HG03521 (cell line): ENCODE measurements around the gene CD3D.

Source experiments
- ATAC-seq: cut with Tn5 transposase; IDR thresholded peaks from one replicate; pipeline ENCODE4 v1.9.1; 2021; ENCODE audit warnings: mild to moderate bottlenecking, moderate library complexity; ENCODE audit not compliant: unreplicated experiment

Gene CD3D

DNA sequence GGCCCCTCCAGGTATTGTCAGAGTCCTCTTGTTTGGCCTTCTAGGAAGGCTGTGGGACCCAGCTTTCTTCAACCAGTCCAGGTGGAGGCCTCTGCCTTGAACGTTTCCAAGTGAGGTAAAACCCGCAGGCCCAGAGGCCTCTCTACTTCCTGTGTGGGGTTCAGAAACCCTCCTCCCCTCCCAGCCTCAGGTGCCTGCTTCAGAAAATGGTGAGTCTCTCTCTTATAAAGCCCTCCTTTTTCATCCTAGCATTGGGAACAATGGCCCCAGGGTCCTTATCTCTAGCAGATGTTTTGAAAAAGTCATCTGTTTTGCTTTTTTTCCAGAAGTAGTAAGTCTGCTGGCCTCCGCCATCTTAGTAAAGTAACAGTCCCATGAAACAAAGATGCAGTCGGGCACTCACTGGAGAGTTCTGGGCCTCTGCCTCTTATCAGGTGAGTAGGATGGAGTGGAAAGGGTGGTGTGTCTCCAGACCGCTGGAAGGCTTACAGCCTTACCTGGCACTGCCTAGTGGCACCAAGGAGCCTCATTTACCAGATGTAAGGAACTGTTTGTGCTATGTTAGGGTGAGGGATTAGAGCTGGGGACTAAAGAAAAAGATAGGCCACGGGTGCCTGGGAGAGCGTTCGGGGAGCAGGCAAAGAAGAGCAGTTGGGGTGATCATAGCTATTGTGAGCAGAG, 37.8 kb downstream of the CD3D start, which contains the start of gene CD3E:
Gene CD3E (plus strand): TSS at position 163 of the 681 bp plus-strand sequence. CDS start 223 bp downstream, at position 386.
- ATAC-seq, result no peak

DNA sequence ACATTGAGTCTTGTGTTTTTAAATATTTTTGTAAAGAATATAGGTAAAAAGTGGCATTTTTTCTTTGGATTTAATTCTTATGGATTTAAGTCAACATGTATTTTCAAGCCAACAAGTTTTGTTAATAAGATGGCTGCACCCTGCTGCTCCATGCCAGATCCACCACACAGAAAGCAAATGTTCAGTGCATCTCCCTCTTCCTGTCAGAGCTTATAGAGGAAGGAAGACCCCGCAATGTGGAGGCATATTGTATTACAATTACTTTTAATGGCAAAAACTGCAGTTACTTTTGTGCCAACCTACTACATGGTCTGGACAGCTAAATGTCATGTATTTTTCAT, 38.3 kb downstream of the CD3D start:
- no peak for ATAC-seq

DNA sequence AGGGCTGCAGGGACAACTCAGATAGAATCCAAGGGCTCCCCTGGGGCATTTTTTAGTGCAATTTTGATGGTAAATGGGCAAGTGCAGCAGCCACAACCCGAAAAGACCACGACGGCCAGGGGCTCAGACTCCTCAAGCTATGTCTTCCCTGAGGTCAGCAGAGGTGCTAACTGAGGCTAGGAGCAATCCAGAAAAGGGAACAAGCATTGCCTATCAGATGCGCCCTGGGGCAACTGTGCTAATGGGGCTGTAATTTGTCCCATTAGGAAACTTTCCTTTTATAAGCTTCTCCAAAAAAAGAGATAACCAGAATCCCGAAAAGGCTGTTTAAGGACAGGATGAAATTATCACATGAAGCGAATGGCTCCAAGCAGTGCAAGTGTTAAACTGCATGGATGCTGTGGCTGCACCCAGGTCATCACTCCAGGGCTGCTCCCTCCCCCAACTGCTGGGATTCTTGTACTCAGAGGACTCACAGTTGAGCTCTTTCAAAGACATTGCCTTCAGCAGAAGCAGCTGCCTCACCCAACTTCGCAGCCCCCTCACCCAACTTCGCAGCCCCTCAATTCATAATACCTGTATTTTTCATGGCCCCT, 40.8 kb downstream of the CD3D start:
- ATAC-seq, result no peak

DNA sequence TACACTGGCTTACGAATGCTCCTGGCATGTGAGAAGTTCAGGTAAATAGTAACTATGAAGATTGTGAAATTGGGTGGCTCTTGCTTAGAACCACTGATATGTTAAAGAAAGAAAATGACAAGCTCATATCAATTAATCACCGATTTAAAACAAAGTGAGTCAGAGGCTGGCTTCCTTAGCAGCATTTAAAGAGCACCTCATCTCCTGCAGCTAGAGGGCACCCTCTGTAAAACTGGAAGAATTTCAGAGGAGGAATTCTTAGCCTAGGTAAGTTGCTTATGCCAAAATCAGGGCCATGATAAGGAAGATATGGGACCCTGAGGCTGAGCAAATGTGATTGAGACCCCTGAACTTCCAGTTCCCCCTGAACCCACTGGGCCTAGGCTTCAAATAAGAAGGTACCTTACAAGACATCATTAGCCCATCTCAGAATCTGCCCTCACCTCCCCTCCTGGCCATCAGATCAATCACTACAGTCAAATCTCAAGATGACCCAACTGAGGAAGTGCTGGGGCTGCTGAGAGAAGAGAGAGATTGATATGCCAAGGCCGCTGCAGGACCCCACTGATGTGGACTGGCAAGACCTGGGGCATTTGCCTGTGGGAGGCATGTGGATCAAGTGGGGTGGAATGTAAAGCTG, 46.6 kb downstream of the CD3D start:
- no peak for ATAC-seq

DNA sequence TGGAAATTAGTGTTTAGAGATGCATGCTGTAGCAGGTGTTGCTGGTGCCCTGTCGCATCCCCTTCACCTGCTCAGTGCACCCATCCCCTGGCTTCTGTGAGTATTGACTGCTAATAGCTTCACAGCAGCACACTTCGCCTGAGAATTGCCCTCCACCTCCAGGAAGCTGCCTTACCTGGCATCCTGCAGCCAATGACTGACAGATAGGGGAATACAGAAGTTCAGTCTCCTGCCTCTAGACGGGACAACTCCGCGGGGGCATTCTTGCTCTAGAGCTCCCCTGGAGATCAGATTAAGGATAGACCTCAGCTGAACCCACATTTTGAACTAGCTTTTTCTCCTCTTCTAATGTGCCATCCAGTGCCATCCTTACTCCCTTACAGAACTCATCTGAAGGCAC, 47.3 kb downstream of the CD3D start:
- ATAC-seq, result no peak

DNA sequence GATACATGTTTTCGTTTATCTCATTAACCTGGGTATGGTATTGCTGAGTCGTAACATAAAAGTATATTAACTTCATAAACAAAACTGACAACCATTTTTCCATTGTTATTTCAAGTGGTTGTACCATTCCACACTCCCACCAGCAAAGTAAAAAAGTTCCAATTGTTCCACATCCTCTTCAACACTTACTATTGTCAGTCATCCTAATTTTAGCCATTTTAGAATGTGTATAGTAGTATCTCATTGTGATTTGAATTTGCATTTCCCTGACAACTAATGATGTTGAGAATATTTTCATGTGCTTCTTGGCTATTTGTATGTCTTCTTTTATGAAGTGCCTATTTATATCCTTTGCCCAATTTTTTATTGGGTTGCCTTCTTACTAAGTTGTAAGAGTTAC, 48.5 kb downstream of the CD3D start:
- no peak for ATAC-seq

DNA sequence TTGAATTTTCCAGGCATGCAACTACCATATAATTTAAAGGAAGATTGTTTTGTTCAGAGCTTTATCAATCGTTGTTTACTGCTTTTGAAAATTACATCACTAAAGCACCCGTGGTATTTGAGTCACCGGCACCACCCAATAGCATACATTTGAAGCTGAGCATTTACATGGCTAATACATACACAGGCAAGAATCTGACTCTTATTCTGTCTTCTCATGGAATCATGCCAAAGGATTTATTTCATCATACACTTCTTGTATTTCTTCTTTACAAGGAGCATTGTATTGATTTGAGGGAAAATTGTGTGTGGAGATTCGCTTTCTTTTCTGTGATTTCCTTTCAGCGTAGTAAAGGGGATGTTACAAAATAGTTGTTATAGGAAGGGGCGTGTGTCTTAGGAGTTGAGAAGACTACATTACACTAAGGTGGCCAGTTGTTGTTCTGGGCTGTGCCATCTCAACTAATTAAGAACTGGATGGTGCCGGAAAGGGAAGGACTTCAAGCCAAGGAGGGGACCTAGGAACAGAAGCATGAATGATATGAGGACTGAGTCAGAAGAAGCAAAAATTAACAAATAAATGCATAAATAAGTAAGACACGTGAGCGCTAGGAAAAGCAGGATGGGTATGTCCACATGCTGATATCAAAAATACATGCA, 50.9 kb downstream of the CD3D start:
- ATAC-seq, result no peak

DNA sequence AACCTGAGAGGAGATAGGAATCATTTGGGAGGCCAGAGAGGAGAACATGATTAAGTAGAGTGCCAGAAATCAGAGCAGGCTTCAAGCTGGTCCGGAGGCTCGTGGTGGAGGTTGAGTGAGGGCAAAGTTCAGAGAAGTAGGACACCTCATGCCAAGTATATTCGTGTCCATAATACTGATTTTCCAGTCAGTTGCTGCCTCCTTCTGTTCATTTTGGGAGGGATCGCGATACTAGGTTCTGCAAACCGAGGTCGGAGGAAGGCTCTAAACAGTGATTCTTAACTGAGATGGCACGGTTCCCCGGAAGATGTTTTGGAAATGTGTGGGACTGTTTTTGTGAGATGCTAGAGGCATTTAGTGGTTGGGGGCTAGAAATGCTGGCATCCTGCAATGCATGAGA, 51.6 kb downstream of the CD3D start:
- ATAC-seq, result no peak

DNA sequence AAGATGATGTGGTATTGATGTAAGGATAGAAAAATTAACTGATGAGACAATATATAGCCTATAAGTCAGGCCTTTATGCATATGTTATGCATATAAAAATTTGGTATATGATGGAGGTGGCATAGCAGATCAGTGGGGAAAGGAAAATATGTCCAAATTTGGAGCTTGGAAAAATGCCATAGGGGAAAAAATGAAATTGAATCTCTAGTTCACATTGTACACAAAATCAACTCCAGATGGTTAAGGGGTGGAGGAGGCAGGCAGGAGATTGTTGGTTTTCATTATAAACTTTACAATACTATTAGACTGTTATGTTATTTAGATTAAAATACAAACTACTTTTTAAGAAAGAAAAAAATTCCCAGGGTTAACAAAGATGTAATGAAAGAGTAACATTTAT, 53.1 kb downstream of the CD3D start:
- ATAC-seq, result no peak
